Epithelial cell of proximal tubule (primary cell): ENCODE data around the gene FBL. TPM values are rescaled to one million over a fixed set of nuclear protein-coding genes. Genes with fewer than 3 reads are reported as not detected.
"Not testable (repeated sequence)": the region's sequence is repeated elsewhere in the genome, so short reads cannot be mapped to it uniquely, and the experiment has no call there.

Experiments used
- DNase-seq: peaks from one replicate; pipeline ENCODE4 v3.0.0-alpha.2; 2011; ENCODE audit warnings: low read depth
- H3K4me3 ChIP-seq: 2 replicates; pipeline ENCODE4 v1.5.1; 2011; ENCODE audit warnings: low read depth, mild to moderate bottlenecking, low read length
- total RNA-seq: library from RNA; depleted of rRNA; stranded (reverse); fragments of >200 nt; gene quantifications from 2 replicates; pipeline ENCODE4 v1.2.3, GENCODE V29; 2015
- TF ChIP-seq, protein P1 (sequence below): conservative IDR thresholded peaks from 2 replicates; pipeline ENCODE4 v1.5.1; 2012; ENCODE audit warnings: low read depth, mild to moderate bottlenecking, low read length

Gene FBL
- total RNA-seq, 1 donor from 2014 or later: 187 TPM

DNA sequence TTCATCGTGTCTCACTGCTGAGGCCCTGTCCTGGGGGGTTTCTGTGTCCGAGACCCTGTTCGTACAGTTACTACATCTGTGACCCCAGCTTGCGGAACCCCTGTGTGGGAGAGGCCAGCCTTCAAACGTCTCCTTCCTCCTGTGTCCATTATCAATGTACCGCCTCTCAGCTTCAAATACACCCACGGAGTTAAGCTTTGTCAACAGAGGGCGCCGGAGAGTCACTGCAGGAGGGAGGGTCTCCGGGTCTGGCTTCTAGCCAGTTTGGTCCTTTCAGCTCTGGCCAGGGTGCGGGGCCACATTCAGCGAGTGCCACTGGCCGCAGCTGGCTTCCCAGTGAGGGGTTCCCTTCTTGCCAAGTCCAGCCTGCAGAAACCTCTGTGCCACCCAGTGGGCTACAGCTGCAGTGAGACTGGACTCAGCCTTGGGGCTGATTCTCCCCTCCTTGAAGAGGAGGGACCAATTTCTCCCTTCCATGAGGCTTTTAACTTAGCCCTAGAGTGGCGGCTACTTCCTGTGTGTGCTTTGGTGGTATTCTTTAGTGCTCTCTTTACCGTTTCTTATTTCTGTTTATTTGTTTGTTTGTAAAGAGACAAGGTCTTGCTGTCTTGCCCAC lies 35.4 kb upstream of the FBL start:
- TF ChIP-seq, protein P1, sequence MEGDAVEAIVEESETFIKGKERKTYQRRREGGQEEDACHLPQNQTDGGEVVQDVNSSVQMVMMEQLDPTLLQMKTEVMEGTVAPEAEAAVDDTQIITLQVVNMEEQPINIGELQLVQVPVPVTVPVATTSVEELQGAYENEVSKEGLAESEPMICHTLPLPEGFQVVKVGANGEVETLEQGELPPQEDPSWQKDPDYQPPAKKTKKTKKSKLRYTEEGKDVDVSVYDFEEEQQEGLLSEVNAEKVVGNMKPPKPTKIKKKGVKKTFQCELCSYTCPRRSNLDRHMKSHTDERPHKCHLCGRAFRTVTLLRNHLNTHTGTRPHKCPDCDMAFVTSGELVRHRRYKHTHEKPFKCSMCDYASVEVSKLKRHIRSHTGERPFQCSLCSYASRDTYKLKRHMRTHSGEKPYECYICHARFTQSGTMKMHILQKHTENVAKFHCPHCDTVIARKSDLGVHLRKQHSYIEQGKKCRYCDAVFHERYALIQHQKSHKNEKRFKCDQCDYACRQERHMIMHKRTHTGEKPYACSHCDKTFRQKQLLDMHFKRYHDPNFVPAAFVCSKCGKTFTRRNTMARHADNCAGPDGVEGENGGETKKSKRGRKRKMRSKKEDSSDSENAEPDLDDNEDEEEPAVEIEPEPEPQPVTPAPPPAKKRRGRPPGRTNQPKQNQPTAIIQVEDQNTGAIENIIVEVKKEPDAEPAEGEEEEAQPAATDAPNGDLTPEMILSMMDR: peak; percentile 50
- not testable (repeated sequence) for DNase-seq, H3K4me3 ChIP-seq

DNA sequence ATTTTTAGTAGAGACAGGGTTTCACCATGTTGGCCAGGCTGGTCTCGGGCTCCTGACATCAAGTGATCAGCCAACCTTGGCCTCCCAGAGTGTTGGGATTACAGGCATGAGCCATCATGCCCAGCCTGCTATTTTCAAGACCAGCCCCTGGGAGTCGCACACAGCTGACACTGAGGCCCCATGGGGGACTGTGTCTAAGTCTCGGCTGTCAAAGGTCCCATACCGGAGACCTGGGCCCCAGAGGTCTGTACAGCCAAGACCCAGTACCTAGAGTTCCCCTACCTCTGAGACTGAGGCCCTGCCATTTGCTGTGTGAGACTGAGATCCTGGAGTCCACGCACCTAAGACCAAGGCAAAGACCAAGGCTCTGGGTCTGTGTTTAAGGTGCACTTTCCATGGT lies 34.1 kb upstream of the FBL start:
- not testable (repeated sequence) for DNase-seq, H3K4me3 ChIP-seq

DNA sequence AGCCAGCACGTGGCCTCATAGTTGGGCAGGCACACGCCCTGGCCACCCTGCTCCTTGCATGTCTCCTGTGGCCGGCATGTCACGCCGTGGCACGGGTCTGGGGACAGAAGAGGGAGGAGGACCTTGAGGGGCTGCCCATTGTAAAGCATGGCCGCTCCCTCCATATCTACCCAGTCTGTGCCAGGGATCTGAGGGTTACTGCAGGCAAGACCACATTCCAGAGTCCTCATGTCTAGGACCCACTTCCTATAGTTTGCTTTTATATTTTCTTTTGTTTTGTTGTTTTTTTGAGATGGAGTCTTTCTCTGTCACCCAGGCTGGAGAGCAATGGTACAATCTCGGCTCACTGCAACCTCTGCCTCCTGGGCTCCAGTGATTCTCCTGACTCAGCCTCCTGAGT lies 33.6 kb upstream of the FBL start:
- DNase-seq, H3K4me3 ChIP-seq: not testable (repeated sequence)

DNA sequence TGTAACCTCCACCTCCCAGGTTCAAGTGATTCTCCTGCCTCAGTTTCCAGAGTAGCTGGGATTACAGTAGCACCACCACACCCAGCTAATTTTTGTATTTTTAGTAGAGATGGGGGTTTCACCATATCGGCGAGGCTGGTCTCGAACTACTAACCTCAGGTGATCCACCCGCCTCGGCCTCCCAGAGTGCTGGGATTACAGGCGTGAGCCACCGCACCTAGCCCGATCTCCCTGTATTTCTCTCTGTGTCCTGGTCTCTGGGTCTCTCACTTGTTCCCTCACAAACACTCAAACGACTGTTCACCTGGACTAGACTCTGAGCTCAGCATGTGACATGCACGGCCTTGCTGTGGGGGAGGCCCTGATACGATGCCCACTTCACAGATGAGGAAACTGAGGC lies 32.7 kb upstream of the FBL start:
- not testable (repeated sequence) for H3K4me3 ChIP-seq, DNase-seq

DNA sequence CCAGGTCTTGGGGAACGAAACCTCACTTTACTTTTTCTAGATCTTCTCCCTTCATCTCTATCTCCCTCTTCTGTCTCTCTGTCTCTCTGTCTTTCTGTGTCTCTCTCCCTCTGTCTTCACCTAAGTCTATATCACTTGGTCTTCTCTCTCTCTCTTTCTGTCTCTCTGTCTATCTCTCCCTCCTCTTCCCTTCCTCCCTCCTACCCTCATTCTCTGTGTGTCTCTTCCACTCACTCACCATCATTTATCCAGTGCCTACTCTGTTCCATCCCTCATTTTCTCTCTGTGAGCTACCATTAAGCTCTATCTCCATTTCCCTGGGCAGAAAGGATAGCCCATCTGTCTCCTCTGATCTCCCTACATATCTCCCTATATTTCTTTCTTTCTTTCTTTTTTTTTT lies 32.2 kb upstream of the FBL start:
- no peak for DNase-seq
- TF ChIP-seq, protein P1: no peak

DNA sequence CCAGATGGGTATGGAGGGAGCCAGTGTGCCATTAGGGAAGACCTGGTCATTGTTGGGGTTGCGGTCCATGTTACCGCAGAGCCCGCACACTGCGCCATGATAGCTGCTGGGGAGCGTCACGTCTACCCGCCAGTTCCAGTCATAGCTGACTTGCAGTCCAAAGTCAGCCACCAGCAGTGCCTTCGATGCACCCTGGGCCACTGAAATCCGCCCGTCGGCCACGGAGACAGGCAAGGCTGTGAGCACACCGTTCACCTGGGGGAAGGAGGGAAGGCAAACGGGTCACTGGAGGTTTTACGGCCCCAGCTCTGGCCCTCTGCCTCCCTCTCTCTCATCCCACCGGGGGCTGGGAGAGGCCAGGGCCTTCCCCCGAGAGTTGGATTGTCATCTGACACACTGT lies 31.8 kb upstream of the FBL start:
- not testable (repeated sequence) for DNase-seq, H3K4me3 ChIP-seq

More for the DNA sequence above, 32.2 kb upstream of the FBL start:
- H3K4me3 ChIP-seq: no peak overlapping the region

DNA sequence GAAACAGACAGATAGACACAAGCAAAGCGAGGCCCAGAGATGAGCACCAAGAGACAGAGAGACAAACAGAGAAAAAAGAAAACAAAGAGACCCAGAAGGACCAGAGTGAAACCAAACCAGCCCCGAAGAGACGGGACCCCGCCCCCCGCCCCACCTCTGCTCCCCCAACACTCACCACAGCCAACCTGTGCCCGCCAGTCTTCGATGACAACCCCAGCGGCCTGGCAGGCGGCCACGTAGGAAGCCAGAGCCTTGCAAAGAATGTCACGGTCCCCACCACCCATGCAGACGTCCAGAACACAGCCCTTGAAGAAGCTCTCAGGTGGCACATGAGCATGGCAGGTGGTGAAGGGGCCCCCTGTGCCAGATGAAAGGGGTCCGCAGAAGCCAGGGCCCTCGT lies 31.3 kb upstream of the FBL start:
- DNase-seq, H3K4me3 ChIP-seq: not testable (repeated sequence)

DNA sequence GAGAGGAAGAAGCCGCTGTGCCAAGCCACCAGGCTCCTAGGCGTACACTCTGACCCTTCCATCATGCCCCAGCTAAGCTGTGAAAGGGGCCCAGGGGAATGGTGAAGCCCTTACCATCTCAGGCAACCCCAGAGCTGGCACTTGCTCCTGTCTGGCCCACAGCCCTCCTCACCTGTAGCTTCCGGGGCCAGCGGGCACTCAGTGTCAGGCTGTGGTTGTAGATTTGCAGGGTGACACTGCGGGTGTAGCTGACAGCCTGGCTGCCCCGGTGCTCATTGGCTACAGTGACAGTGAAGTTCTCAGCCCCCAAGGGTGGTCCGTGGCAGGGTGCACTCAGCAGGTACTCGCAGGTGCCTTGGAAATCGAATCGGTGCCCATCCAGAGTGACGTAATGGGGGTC lies 30.3 kb upstream of the FBL start:
- H3K4me3 ChIP-seq, DNase-seq: not testable (repeated sequence)

DNA sequence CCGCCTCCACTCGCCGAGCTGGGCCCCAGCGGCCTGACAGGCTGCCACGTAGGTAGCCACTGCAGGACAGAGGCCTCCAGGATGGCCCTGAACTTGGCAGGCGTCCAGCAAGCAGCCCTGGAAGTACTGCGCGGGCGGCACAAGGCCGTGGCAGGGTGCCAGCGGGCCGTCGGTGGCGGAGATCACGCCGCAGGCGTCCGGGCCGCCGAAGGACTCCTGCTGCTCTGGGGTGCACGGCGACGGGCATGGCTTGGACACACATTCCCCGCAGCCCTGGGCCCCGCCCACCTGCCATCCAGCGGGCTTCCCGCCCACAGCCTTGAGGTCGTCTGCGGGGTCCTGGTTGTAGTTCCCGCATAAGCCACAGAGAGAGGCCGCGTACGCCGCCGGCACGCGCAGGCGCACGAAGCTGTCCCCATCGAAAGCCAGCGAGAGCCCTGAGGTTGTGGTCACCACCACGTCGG lies 29.3 kb upstream of the FBL start:
- H3K4me3 ChIP-seq, DNase-seq: not testable (repeated sequence)

DNA sequence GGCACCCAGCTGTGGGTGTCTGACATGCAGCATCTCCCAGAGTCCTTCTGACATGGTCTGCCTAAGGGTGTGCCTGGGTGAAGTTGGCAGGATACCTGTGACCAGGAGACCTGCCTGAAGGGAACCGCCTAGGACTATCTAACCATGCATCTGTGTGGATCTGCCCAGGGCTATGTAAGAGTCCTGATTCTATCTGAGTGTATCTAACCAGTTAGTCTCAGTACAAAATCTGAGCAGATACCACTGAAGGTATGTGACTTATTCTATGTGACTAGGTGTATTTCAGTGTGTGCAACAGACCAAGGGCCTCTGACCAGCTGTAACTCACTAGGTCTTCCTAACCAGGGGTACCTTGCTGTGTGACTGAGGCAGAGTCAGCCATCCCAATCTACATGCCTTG lies 28.2 kb upstream of the FBL start:
- no peak for DNase-seq
- H3K4me3 ChIP-seq: no peak overlapping the region
- TF ChIP-seq, protein P1: no peak

DNA sequence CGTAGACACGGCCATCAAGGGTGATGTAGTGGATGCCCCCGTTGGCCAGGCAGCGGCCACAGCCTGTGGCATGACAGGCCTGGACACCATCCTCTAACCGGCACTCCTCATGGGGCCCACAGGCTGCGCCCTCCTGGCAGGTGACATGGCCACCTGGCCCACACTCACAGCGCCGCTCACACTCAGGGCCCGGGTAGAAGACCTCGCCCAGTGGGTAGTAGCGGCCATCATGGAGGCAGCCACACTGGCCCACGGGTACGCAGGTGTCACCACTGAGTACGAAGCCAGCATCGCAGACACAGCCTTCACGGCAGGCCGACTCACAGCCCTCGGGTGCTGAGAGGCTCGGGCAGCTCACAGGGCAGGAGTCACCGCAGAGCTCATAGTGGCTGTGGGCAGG lies 27.2 kb upstream of the FBL start:
- no peak for DNase-seq
- H3K4me3 ChIP-seq: no peak overlapping the region
- TF ChIP-seq, protein P1: no peak
